ENCODE data around the gene CHAC1. TPM values are rescaled to one million over a fixed set of nuclear protein-coding genes. Genes with fewer than 3 reads are reported as not detected.

The CHAC1 gene, protein sequence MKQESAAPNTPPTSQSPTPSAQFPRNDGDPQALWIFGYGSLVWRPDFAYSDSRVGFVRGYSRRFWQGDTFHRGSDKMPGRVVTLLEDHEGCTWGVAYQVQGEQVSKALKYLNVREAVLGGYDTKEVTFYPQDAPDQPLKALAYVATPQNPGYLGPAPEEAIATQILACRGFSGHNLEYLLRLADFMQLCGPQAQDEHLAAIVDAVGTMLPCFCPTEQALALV
- polyA plus RNA-seq: 3.4 and 4.8 TPM in 2 replicates

DNA sequence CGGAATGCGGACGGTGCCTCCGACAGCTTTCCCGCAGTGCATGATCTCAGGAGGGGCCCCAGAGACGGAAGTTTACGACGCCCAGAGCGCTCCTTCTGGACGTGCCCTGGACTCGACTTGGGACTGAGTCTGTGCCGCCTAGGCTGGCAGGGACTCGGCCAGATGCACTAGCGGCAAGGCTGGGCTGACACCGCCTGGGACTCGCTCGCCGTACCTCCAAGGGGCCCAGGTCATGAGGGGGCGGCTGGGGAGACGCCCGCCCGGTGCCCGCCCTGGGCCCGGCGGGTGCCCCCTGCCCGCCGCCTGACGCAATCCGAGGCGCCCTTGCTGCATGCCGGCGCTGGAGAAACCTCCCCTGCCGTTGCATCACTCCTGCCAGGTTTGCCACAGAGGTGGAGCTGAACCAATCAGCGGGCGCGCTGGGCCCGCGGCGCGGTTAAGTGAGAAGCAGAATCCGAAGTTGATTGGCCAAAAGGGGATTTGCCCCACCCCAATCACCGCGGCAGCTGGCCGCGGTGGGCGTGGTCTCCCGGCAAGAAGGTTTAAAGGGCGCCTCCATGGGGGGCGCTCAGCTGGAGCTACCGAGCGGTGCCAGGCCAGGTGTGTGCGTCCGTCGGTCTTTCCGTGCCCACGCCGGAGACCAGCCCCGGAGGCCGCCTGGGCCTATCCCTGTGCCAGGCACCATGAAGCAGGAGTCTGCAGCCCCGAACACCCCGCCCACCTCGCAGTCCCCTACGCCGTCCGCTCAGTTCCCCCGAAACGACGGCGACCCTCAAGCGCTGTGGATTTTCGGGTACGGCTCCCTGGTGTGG lies at the start of gene CHAC1:
Gene CHAC1 (plus strand): TSS at position 571 of the 812 bp plus-strand sequence. CDS start 113 bp downstream, at position 684.

DNA sequence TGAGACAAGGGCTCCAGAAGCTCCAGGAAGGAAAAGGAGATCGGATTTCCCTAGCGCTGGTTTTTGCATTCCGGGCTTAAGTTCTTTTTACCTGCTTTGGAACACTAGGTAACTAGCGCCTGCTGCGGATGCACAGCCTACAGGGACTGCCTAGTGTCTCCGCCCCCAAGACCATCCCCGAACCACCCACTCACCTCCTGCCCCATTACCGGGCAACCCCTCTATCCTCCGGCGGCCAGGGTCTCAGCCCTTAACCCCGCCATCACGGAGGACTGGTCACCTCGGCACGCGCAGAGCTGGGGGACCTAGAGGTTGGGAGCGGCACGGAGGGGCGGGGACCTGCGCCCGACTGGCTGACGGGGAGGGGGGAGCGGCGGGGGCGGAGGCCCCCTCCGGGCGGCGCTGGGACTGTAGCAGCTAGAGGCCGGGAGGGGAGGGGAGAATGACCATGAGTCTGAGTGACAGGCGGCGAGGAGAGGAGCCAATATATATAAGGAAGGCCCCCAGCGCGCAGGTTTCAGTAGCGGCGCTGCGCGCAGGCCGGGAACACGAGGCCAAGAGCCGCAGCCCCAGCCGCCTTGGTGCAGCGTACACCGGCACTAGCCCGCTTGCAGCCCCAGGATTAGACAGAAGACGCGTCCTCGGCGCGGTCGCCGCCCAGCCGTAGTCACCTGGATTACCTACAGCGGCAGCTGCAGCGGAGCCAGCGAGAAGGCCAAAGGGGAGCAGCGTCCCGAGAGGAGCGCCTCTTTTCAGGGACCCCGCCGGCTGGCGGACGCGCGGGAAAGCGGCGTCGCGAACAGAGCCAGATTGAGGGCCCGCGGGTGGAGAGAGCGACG lies 24.2 kb upstream of the CHAC1 start, which contains the start of gene DLL4:
Gene DLL4 (plus strand): TSS at position 520 of the 839 bp plus-strand sequence. CDS start 329 bp downstream, outside the sequence.

Other genes starting within 250 kb of the CHAC1 start
- gene RMDN3, start 198.2 kb upstream of the CHAC1 start, polyA plus RNA-seq: 22.7 and 31.4 TPM in 2 replicates
- 80.5 and 108 TPM in 2 replicates for gene GCHFR, start 189.4 kb upstream of the CHAC1 start, polyA plus RNA-seq
- gene C15orf62, start 183.5 kb upstream of the CHAC1 start, polyA plus RNA-seq: 0.21 TPM in 1 of 2 replicates, not detected in the other
- 1.5 and 2.9 TPM in 2 replicates for gene ZFYVE19, start 146.4 kb upstream of the CHAC1 start, polyA plus RNA-seq
- 11.7 and 25.3 TPM in 2 replicates for gene DNAJC17, start 146.0 kb upstream of the CHAC1 start, polyA plus RNA-seq
- gene PPP1R14D, start 124.8 kb upstream of the CHAC1 start, polyA plus RNA-seq: not detected in 2 replicates
- gene SPINT1, start 109.4 kb upstream of the CHAC1 start, polyA plus RNA-seq: not detected in 2 replicates
- 0.36 TPM in 1 of 2 replicates, not detected in the other for gene RHOV, start 79.2 kb upstream of the CHAC1 start, polyA plus RNA-seq
- gene VPS18, start 59.0 kb upstream of the CHAC1 start, polyA plus RNA-seq: 9.3 and 11.5 TPM in 2 replicates
- gene DLL4, start 24.1 kb upstream of the CHAC1 start, polyA plus RNA-seq: 0.08 TPM in 1 of 2 replicates, not detected in the other
- gene INO80, start 162.8 kb downstream of the CHAC1 start, polyA plus RNA-seq: 2.9 and 4.2 TPM in 2 replicates